CD8-positive, alpha-beta memory T cell (primary cell): Measurements from ENCODE around the gene HOXC6. TPM values are rescaled to one million over a fixed set of nuclear protein-coding genes. Genes with fewer than 3 reads are reported as not detected.
A peak's percentile ranks its signal among the peaks of the same experiment; 100 is the strongest.

Experiments
- CTCF ChIA-PET: fragments of 350-600 bp; sonication (Branson Sonifier 250); formaldehyde crosslinking; loops from one replicate; lab custom pipeline; 2021; ENCODE audit warnings: antibody characterized with exemption; lab: Charles Lee
- POLR2A ChIA-PET: fragments of 350-600 bp; sonication (Branson Sonifier 250); formaldehyde crosslinking; loops from one replicate; lab custom pipeline; 2021; ENCODE audit warnings: antibody characterized with exemption; lab: Charles Lee
- DNase-seq, 5 donors: peaks; one replicate each; pipeline versions ENCODE4 v3.0.0 to v3.0.0-alpha.2; 2020 to 2022; ENCODE audit warnings: mixed read lengths in 1 of 5
- H3K27ac ChIP-seq: one replicate; pipeline ENCODE4 v1.7.0; 2013; ENCODE audit warnings: low read depth, mild to moderate bottlenecking, low read length, moderate library complexity
- H3K27me3 ChIP-seq: 2 replicates; pipeline ENCODE4 v1.7.0; 2013; ENCODE audit warnings: low read length, mild to moderate bottlenecking; ENCODE audit not compliant: insufficient read depth, poor library complexity, severe bottlenecking
- H3K36me3 ChIP-seq: 2 replicates; pipeline ENCODE4 v1.7.0; 2013; ENCODE audit warnings: mild to moderate bottlenecking, low read length, moderate library complexity; ENCODE audit not compliant: insufficient read depth
- H3K4me1 ChIP-seq: 2 replicates; pipeline ENCODE4 v1.7.0; 2013; ENCODE audit warnings: mild to moderate bottlenecking, low read length, moderate library complexity; ENCODE audit not compliant: insufficient read depth
- H3K4me3 ChIP-seq: 2 replicates; pipeline ENCODE4 v1.7.0; 2013; ENCODE audit warnings: mild to moderate bottlenecking, low read length
- H3K9me3 ChIP-seq: 2 replicates; pipeline ENCODE4 v1.7.0; 2013; ENCODE audit warnings: mild to moderate bottlenecking, low read length
- H3K27ac Mint-ChIP-seq, 8 donors: one replicate each; pipeline ENCODE4 v1.8.0; 2020 to 2021; ENCODE audit warnings: mixed read lengths in 8 of 8, mild to moderate bottlenecking in 6 of 8, inconsistent platforms in 3 of 8, moderate library complexity in 3 of 8
- H3K27me3 Mint-ChIP-seq, 2 donors: one replicate each; pipeline ENCODE4 v1.8.0; 2020 to 2021; ENCODE audit warnings: mixed read lengths in 2 of 2, mild to moderate bottlenecking in 1 of 2, moderate library complexity in 1 of 2
- H3K36me3 Mint-ChIP-seq, 3 donors: one replicate each; pipeline ENCODE4 v1.8.0; 2020 to 2021; ENCODE audit warnings: mixed read lengths in 3 of 3, inconsistent platforms in 1 of 3, mild to moderate bottlenecking in 1 of 3
- H3K4me1 Mint-ChIP-seq, 3 donors: one replicate each; pipeline ENCODE4 v1.8.0; 2020 to 2021; ENCODE audit warnings: mixed read lengths in 3 of 3, inconsistent platforms in 1 of 3, mild to moderate bottlenecking in 1 of 3
- H3K4me3 Mint-ChIP-seq, 7 donors: one replicate each; pipeline ENCODE4 v1.8.0; 2020 to 2021; ENCODE audit warnings: mixed read lengths in 7 of 7, mild to moderate bottlenecking in 6 of 7, moderate library complexity in 4 of 7, inconsistent platforms in 2 of 7
- H3K9me3 Mint-ChIP-seq, 5 donors: one replicate each; pipeline ENCODE4 v1.8.0; 2020 to 2022; ENCODE audit warnings: mixed read lengths in 5 of 5, mild to moderate bottlenecking in 3 of 5, moderate library complexity in 2 of 5, inconsistent platforms in 1 of 5
- polyA plus RNA-seq: library from polyadenylated mRNA; unstranded; fragments of 300-500 nt; fragmentation: Illumina TruSeq; gene quantifications from one replicate; pipeline ENCODE4 v1.2.3, GENCODE V29; 2021
- total RNA-seq, 2 experiments: library from RNA; stranded (reverse); gene quantifications; one replicate each; pipeline ENCODE4 v1.2.3, GENCODE V29; 2021

The HOXC6 gene
- total RNA-seq (not detected), polyA plus RNA-seq (not detected)

DNA sequence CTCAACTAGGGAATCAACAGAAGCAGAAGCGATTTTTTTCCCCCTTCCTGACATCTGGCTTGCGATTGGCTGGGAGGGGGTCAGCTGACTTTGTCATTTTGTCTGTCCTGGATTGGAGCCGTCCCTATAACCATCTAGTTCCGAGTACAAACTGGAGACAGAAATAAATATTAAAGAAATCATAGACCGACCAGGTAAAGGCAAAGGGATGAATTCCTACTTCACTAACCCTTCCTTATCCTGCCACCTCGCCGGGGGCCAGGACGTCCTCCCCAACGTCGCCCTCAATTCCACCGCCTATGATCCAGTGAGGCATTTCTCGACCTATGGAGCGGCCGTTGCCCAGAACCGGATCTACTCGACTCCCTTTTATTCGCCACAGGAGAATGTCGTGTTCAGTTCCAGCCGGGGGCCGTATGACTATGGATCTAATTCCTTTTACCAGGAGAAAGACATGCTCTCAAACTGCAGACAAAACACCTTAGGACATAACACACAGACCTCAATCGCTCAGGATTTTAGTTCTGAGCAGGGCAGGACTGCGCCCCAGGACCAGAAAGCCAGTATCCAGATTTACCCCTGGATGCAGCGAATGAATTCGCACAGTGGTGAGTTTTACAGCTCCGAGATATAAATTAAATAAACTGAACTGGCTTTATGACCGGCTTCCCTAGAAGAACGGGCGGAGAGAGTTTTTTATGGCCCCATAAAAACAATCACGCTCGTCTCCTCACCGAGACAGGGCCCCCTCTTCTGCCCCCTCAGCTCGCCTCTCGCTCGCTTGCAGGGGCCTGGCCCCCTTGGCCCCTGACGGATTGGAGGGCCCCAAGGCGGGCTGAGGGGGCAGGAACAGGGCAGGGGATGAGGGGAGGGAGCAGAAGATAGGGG lies at the start of gene HOXC6:
TSS of gene HOXC6 (plus strand) at position 127 of the 888 bp plus-strand sequence. CDS start at position 209, 82 bp downstream.
- no peak within 1 kb of the TSS for H3K4me3 ChIP-seq
- H3K4me1 Mint-ChIP-seq = peaks cover 21 to 29% (median 22%) of the 10 kb centered on the region in 3 donors
- H3K4me1 ChIP-seq = peaks cover 19% of the 10 kb centered on the region
- no peaks in the 10 kb centered on the region for H3K36me3 Mint-ChIP-seq
- H3K27me3 ChIP-seq = peaks cover 78% of the 10 kb centered on the region
- H3K36me3 ChIP-seq = no peaks in the 10 kb centered on the region
- ChIA-PET CTCF (interaction anchor here (0.9 to 2.6 kb wide), 3 partner anchors 96 to 186 kb away, joined by 3 to 12 read pairs (median 3); no protein-coding TSS in a partner anchor), POLR2A (no interaction called here)
- no peak within 1 kb of the TSS for H3K27ac ChIP-seq
- peak within 1 kb of the TSS in 2 of 7 donors; percentile 20 to 35 for H3K4me3 Mint-ChIP-seq
- H3K9me3 ChIP-seq = no peaks in the 10 kb centered on the region
- peaks cover 0 to 8% (median 2%) of the 10 kb centered on the region in 5 donors for H3K9me3 Mint-ChIP-seq
- peaks cover 63 to 89% of the 10 kb centered on the region in 2 donors for H3K27me3 Mint-ChIP-seq
- peak within 1 kb of the TSS in 1 of 8 donors; percentile 3 for H3K27ac Mint-ChIP-seq
- DNase-seq = no peak

DNA sequence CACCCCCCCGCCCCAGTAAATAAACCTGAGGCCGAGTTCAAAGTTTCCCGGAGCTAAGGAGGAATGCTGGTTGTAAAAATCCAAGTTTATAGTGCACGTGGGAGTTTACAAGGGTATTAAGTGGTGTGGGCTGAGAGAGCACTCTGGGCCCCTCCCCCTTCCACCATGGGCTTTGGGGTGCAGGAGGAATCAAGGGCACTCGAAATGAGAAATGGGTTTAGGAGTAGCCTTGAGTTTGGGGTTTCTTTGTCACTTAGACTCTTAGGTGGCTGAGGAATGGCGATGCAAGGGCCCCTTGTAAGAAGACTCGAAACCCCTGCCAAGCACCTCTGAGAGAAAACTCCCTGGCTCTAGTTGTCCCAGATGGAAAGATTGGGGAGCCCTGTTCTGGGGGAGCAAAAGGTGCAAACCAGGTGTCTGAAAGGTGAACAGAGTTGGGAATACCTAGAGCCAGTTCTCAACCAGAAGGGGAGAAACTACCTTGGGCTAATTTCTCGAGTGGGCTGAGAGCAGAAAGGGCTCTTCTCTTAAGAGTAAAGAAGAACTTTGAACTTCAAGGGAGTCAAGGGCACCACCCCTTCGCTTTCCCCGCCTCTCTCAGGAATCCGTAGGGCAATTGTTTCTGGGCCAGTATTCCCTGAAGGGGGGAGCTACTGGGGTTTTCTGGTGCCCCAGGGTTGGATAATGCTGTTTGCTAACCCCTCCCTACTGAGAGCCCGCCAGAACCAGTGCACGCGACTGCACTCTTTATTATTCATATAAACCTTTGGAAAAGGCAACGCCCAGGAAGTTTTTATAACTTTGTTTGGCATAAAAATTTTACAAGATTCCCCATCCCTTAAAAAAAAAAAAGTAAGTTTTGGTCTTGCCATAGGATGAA lies 49.5 kb upstream of the HOXC6 start:
- peaks cover 19% of the 10 kb centered on the region for H3K4me1 ChIP-seq
- H3K27ac ChIP-seq = no peak overlapping the region
- peaks cover 92% of the 10 kb centered on the region for H3K27me3 ChIP-seq
- H3K36me3 ChIP-seq = no peaks in the 10 kb centered on the region
- no peak for DNase-seq
- H3K27me3 Mint-ChIP-seq = peaks cover 89 to 95% of the 10 kb centered on the region in 2 donors
- H3K4me1 Mint-ChIP-seq = peaks cover 23 to 35% (median 28%) of the 10 kb centered on the region in 3 donors
- H3K36me3 Mint-ChIP-seq = no peaks in the 10 kb centered on the region
- peaks cover 0 to 12% (median 3%) of the 10 kb centered on the region in 5 donors for H3K9me3 Mint-ChIP-seq
- peak overlapping the region in 1 of 8 donors; percentile 38 for H3K27ac Mint-ChIP-seq
- H3K4me3 Mint-ChIP-seq = peak overlapping the region in 1 of 7 donors; percentile 12
- POLR2A ChIA-PET = interaction anchor here (0.7 kb wide), 1 partner anchor 15 kb away, joined by 5 read pairs; no protein-coding TSS in a partner anchor
- H3K9me3 ChIP-seq = no peaks in the 10 kb centered on the region
- H3K4me3 ChIP-seq = no peak overlapping the region
- CTCF ChIA-PET = interaction anchor here (1.8 kb wide), 1 partner anchor 9 kb away, joined by 4 read pairs; no protein-coding TSS in a partner anchor

- Histone ChIP-seq H3K36me3 (no peaks in the 10 kb centered on the region), H3K4me1 (peaks cover 10% of the 10 kb centered on the region), H3K4me3 (no peak overlapping the region), H3K27me3 (peaks cover 88% of the 10 kb centered on the region), H3K27ac (no peak overlapping the region), H3K9me3 (no peaks in the 10 kb centered on the region)
- DNase-seq = no peak
- ChIA-PET POLR2A (interaction anchor here (1.2 kb wide), 1 partner anchor 10 kb away, joined by 3 read pairs; no protein-coding TSS in a partner anchor), CTCF (interaction anchor here (1.5 kb wide), 1 partner anchor 26 kb away, joined by 3 read pairs; no protein-coding TSS in a partner anchor)
- H3K27me3 Mint-ChIP-seq = peaks cover 89 to 95% of the 10 kb centered on the region in 2 donors
- H3K36me3 Mint-ChIP-seq = no peaks in the 10 kb centered on the region
- peaks cover 0 to 16% (median 3%) of the 10 kb centered on the region in 5 donors for H3K9me3 Mint-ChIP-seq
- peak overlapping the region in 1 of 7 donors; percentile 48 for H3K4me3 Mint-ChIP-seq
- peak overlapping the region in 2 of 8 donors; percentile 16 to 38 for H3K27ac Mint-ChIP-seq
- peaks cover 20 to 33% (median 23%) of the 10 kb centered on the region in 3 donors for H3K4me1 Mint-ChIP-seq
Observed at GRCh38 chr12:53980104-53980801, 48.0 kb upstream of the HOXC6 start.

DNA sequence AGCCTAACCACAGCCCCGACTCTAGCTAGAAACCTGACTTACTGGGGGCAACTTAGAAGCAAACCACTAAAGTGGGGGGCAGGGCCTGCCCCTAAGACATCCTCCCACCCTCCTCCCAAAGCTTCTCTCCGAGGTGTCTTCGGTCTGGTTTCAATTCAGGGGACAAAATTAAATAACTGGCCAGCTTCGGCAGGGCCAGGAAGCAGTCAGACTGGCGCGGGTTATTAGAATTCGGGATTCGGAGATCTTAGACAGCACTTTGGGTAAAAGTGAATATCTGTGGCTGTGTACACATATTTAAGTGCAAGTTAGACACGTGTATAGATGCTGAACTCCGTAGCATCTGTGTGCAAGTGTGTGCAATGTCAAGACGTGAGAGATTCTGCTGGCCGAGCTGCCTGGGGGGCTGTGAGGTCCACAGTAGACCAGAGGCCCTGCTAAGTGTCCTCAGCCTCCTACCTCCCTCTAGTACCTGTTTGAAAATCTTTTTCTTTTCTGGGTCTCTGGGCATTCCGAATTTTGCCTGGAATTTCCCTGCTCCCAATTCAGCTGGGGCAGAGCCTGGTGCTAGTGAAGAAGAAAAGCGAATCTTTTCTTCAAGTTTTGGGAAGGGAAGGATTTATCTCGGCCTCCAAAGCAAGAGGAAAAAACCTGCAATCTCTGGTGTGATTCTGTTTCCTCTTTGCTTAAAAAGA lies 47.3 kb upstream of the HOXC6 start:
- no peaks in the 10 kb centered on the region for H3K36me3 ChIP-seq
- CTCF ChIA-PET = interaction anchor here (1.5 kb wide), 1 partner anchor 25 kb away, joined by 3 read pairs; no protein-coding TSS in a partner anchor
- DNase-seq = no peak
- peaks cover 11% of the 10 kb centered on the region for H3K4me1 ChIP-seq
- Mint-ChIP-seq H3K27me3 (peaks cover 89 to 94% of the 10 kb centered on the region in 2 donors), H3K4me3 (peak overlapping the region in 1 of 7 donors; percentile 48), H3K4me1 (peaks cover 18 to 31% (median 21%) of the 10 kb centered on the region in 3 donors), H3K36me3 (no peaks in the 10 kb centered on the region), H3K9me3 (peaks cover 0 to 16% (median 0%) of the 10 kb centered on the region in 5 donors), H3K27ac (peak overlapping the region in 1 of 8 donors; percentile 38)
- H3K9me3 ChIP-seq = no peaks in the 10 kb centered on the region
- POLR2A ChIA-PET = interaction anchor here (1.2 kb wide), 1 partner anchor 9 kb away, joined by 3 read pairs; no protein-coding TSS in a partner anchor
- no peak overlapping the region for H3K4me3 ChIP-seq
- H3K27ac ChIP-seq = no peak overlapping the region
- peaks cover 88% of the 10 kb centered on the region for H3K27me3 ChIP-seq

DNA sequence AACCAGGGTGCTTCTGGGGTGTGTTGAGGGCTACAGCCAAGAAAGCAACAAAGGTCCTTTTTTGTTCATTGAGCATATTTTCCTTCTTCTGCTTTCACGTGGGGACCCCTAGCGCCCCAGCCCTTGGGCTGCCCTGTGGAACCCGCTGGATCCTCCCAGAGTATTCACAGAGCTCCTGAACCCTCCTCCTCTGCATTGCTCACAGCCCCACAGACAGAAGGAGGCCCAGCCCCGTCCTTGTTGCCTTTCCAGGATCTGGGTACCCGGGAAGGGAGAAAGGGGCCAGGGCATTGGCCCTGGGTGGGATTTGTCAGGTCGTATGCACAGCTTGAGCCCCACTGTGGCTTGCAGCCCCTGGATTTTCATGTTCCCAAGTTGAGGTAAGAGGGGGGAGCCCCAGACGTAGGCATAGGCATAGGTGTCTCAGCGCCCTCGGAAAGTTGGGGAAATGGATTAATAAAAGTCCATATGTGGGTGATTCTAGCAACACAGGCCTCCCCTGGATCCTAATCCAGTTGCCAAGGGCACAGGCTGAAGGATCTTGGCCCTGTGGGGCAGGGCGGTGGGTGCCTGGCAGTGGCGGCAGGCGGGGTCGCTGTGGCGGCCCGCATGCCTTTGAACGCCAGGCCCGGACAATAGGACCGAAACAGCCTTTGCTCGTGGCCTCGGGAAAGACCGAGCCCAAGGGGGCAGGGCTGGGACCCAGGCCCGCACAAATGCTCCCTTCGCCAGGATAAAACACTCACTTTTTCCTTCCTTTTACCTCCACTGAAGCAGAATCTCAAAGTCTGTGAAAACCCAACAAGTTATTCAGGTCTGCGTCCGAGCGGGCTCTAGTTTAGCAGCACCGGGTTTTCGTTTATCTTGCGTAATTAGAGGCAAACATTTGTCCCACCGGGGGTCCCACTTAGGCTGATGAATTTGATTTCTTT lies 46.3 kb upstream of the HOXC6 start:
- Mint-ChIP-seq H3K36me3 (no peaks in the 10 kb centered on the region), H3K4me3 (peak overlapping the region in 1 of 7 donors; percentile 54), H3K27me3 (peaks cover 87 to 94% of the 10 kb centered on the region in 2 donors), H3K27ac (peak overlapping the region in 2 of 8 donors; percentile 26 to 77), H3K9me3 (peaks cover 0 to 14% (median 0%) of the 10 kb centered on the region in 5 donors), H3K4me1 (peaks cover 24 to 40% (median 26%) of the 10 kb centered on the region in 3 donors)
- Histone ChIP-seq H3K27ac (no peak overlapping the region), H3K27me3 (peaks cover 87% of the 10 kb centered on the region), H3K4me1 (peaks cover 16% of the 10 kb centered on the region), H3K4me3 (no peak overlapping the region), H3K36me3 (no peaks in the 10 kb centered on the region), H3K9me3 (no peaks in the 10 kb centered on the region)
- ChIA-PET POLR2A (no interaction called here), CTCF (interaction anchor here (1.5 kb wide), 1 partner anchor 24 kb away, joined by 3 read pairs; no protein-coding TSS in a partner anchor)
- no peak for DNase-seq
